Measurements from ENCODE around the gene SLC6A6. TPM values are rescaled to one million over a fixed set of nuclear protein-coding genes. Genes with fewer than 3 reads are reported as not detected.

SLC6A6 gene
- total and polyA plus RNA-seq, 7 donors: 10.3 to 104 (median 36.2) TPM

DNA sequence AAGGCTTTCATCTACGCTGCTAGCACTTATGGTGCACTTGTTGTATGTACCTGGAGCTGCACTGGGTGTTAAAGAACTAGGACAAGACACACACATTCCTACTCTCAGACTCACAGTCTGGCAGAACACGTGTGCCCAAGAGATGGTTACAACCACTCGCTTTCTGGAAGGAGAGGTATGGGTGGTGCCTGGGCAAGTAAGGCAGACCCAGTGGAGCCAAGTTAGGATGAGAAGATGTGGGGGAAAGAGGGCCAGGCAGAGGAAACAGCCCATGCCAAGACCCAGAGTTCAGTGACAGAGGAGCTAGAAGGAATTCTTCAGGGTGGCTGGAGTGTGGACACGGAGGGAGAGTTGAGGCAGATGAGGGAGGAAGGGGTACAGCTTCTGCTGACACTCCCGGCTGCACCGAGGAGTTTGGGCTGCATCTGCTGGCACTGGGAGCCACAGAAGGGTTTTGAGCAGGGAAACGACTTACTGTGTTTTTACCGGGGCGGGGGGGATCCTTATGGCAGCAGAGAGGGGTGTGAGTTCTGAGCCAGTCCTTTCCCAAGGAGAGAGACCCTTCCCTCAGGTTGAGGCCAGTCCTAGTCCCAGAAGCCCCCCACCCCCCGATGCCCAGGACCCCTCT, 78.7 kb downstream of the SLC6A6 start:
- no peak for TF ChIP-seq CTCF (IDR thresholded peaks at IDR 0.05)
- Histone ChIP-seq H3K27ac (no peak overlapping the region), H3K4me3 (no peak overlapping the region), H3K27me3 (ENCODE audit: insufficient read depth in 3 of 3, low read length in 2 of 3) (no peaks in the 10 kb centered on the region), H3K4me1 (peaks cover 5% of the 10 kb centered on the region), H3K9me3 (no peaks in the 10 kb centered on the region), H3K36me3 (ENCODE audit: insufficient read depth in 1 of 2, low read depth in 1 of 2) (peaks cover 10 to 100% of the 10 kb centered on the region in 2 donors)
- no peak for ATAC-seq
- intact Hi-C loops (cut with DNase I): no loop called here
- WGBS, 3 donors: 90 to 94% (median 92%) methylated on average over 10 of the region's 10 CpGs
- no peak for DNase-seq

- Histone ChIP-seq H3K4me3 (no peak overlapping the region), H3K27me3 (ENCODE audit: insufficient read depth in 3 of 3, low read length in 2 of 3) (no peaks in the 10 kb centered on the region), H3K9me3 (no peaks in the 10 kb centered on the region), H3K27ac (no peak overlapping the region), H3K4me1 (peaks cover 5% of the 10 kb centered on the region), H3K36me3 (ENCODE audit: insufficient read depth in 1 of 2, low read depth in 1 of 2) (peaks cover 8 to 100% of the 10 kb centered on the region in 2 donors)
- peak in 1 of 2 donors; percentile 17 for DNase-seq
- intact Hi-C loops (cut with DNase I): no loop called here
- no peak for ATAC-seq
- no peak for TF ChIP-seq CTCF (IDR thresholded peaks at IDR 0.05)
- 92 to 95% (median 95%) methylated on average over 13 of the region's 13 CpGs for WGBS, 3 donors
Measured at GRCh38 chr3:14481646-14482036, 79.2 kb downstream of the SLC6A6 start.

- DNase-seq (peak in 1 of 2 donors; percentile 30), ATAC-seq (no peak)
- WGBS, 3 donors: 61 to 79% (median 62%) methylated on average over 2 of the region's 2 CpGs
- no peaks in the 10 kb centered on the region for H3K9me3 ChIP-seq
- no peaks in the 10 kb centered on the region for H3K27me3 ChIP-seq (ENCODE audit: insufficient read depth in 3 of 3, low read length in 2 of 3)
- TF ChIP-seq CTCF (IDR thresholded peaks at IDR 0.05): no peak
- H3K27ac ChIP-seq: no peak overlapping the region
- H3K4me1 ChIP-seq: peaks cover 5% of the 10 kb centered on the region
- no peak overlapping the region for H3K4me3 ChIP-seq
- intact Hi-C loops (cut with DNase I): no loop called here
- peaks cover 8 to 100% of the 10 kb centered on the region in 2 donors for H3K36me3 ChIP-seq (ENCODE audit: insufficient read depth in 1 of 2, low read depth in 1 of 2)
Measured at GRCh38 chr3:14482271-14482721, 79.9 kb downstream of the SLC6A6 start.

GRCh38 chr3:14483286-14483685, 80.9 kb downstream of the SLC6A6 start:
- intact Hi-C loops (cut with DNase I): no loop called here
- H3K27me3 ChIP-seq (ENCODE audit: insufficient read depth in 3 of 3, low read length in 2 of 3): no peaks in the 10 kb centered on the region
- H3K4me3 ChIP-seq: no peak overlapping the region
- no peak overlapping the region for H3K27ac ChIP-seq
- no peaks in the 10 kb centered on the region for H3K9me3 ChIP-seq
- peaks cover 2 to 97% of the 10 kb centered on the region in 2 donors for H3K36me3 ChIP-seq (ENCODE audit: insufficient read depth in 1 of 2, low read depth in 1 of 2)
- WGBS, 3 donors: 92 to 100% (median 98%) methylated on average over 1 of the region's 1 CpG
- no peak for TF ChIP-seq CTCF (IDR thresholded peaks at IDR 0.05)
- DNase-seq (peak in 1 of 2 donors; percentile 18), ATAC-seq (no peak)
- H3K4me1 ChIP-seq: peaks cover 5% of the 10 kb centered on the region

GRCh38 chr3:14484741-14485140, 82.3 kb downstream of the SLC6A6 start:
- peaks cover 5% of the 10 kb centered on the region for H3K4me1 ChIP-seq
- TF ChIP-seq CTCF (IDR thresholded peaks at IDR 0.05): no peak
- 85 to 86% (median 85%) methylated on average over 17 of the region's 17 CpGs for WGBS, 3 donors
- H3K9me3 ChIP-seq: no peaks in the 10 kb centered on the region
- DNase-seq: peak in 1 of 2 donors; percentile 18
- intact Hi-C loops (cut with DNase I): no loop called here
- H3K4me3 ChIP-seq: no peak overlapping the region
- peaks cover 2 to 83% of the 10 kb centered on the region in 2 donors for H3K36me3 ChIP-seq (ENCODE audit: insufficient read depth in 1 of 2, low read depth in 1 of 2)
- H3K27ac ChIP-seq: no peak overlapping the region
- ATAC-seq: no peak
- no peaks in the 10 kb centered on the region for H3K27me3 ChIP-seq (ENCODE audit: insufficient read depth in 3 of 3, low read length in 2 of 3)
